ENCODE data around the gene RMND5B. TPM values are rescaled to one million over a fixed set of nuclear protein-coding genes. Genes with fewer than 3 reads are reported as not detected.
A peak's percentile ranks its signal among the peaks of the same experiment; 100 is the strongest.

The RMND5B gene
- total and polyA plus RNA-seq, 2 experiments from 2014 or later = 27.2 to 42.2 TPM

DNA sequence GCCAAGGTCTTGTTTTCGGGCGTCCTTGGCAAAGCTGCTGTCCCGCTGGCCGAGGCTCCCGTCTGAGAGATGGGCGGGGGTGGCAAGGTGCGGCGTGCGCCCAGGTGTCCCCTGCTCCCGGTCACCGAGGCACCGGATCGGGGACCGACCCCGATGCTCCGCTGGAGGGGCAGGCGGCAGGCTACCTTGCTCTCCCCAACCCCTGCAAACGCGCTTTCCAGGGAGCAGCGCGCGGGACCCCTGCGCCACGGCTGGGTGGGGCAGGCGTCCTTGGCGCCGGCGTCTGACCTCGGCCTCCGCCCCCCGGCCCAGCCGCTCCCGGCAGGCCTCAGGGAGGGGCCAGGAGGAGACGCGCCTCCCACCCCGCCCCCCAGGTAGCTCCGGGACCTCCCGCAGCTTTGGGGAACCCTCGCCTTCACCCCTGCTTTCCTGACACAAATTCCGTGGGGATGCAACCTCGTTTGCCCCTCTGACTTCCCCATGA lies 16.9 kb upstream of the RMND5B start:
- TF ChIP-seq, protein P1, sequence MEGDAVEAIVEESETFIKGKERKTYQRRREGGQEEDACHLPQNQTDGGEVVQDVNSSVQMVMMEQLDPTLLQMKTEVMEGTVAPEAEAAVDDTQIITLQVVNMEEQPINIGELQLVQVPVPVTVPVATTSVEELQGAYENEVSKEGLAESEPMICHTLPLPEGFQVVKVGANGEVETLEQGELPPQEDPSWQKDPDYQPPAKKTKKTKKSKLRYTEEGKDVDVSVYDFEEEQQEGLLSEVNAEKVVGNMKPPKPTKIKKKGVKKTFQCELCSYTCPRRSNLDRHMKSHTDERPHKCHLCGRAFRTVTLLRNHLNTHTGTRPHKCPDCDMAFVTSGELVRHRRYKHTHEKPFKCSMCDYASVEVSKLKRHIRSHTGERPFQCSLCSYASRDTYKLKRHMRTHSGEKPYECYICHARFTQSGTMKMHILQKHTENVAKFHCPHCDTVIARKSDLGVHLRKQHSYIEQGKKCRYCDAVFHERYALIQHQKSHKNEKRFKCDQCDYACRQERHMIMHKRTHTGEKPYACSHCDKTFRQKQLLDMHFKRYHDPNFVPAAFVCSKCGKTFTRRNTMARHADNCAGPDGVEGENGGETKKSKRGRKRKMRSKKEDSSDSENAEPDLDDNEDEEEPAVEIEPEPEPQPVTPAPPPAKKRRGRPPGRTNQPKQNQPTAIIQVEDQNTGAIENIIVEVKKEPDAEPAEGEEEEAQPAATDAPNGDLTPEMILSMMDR (IDR thresholded peaks at IDR 0.05; ENCODE audit: poor library complexity) = no peak
- TF ChIP-seq EZH2phosphoT487 (IDR thresholded peaks at IDR 0.05; ENCODE audit: low read depth, severe bottlenecking, unreplicated experiment) (no peak), EZH2 (IDR thresholded peaks at IDR 0.05; ENCODE audit: borderline replicate concordance) (peak; percentile 35)
- Histone ChIP-seq H3K27ac (no peak overlapping the region), H3K4me2 (peak overlapping the region; percentile 99), H3K27me3 (peaks cover 16% of the 10 kb centered on the region), H3K9me2 (replicated peaks; ENCODE audit: insufficient read depth) (no peaks in the 10 kb centered on the region), H3K79me2 (no peaks in the 10 kb centered on the region), H4K20me1 (ENCODE audit: insufficient read depth, poor library complexity, severe bottlenecking) (no peaks in the 10 kb centered on the region), H3K4me3 (peak overlapping the region; percentile 63), H3K9me3 (ENCODE audit: low read depth) (no peaks in the 10 kb centered on the region), H3K4me1 (ENCODE audit: insufficient read depth) (peaks cover 29% of the 10 kb centered on the region), H2AFZ (peak overlapping the region; percentile 63), H3K36me3 (replicated peaks; ENCODE audit: insufficient read depth, low read depth) (no peaks in the 10 kb centered on the region)
- 1% methylated on average over 26 of the region's 41 CpGs for WGBS (ENCODE audit: low lambda C conversion rate, missing lambda C conversion rate)
- no peak for DNase-seq (ENCODE audit: low spot score)

DNA sequence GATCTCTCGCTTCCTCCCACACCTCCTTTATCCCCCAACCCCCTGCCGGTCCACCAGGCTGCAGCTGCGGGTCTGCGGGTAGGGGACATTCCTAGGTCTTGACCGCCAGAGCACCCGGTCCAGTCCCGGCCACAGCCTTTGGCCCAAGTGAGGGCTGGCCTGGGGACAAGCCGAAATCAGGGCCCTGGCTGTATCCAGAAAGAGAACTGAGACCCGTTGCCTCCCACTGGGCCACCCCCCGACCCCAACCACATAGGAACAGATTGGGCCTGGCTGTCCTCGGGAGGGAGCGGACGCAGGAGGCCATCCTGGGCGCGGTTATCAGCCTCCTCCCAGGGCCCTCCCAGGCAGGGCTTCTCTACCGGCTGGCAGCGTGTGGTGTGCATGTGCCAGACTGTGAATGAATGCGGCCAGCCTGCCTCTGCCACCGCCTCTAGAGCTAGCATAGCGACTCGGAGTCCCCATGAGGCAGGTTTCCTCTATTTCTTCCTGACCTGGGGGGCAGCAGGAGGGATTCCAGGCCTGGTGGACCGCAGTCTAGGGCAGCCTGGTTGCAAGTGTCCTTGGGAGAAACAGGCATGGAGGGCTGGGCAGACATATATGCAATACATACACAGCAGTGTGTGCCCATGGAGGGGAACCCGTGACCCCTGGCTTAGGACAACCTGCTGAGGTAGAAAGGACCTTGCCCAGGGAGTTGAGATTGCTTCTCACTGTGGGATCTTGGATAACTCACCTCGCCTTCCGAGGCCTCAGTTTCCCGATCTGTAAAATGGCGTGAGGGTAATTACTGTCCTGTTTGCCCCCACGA lies 16.3 kb upstream of the RMND5B start:
- DNase-seq (ENCODE audit: low spot score) = no peak
- no peaks in the 10 kb centered on the region for H3K9me2 ChIP-seq (replicated peaks; ENCODE audit: insufficient read depth)
- no peaks in the 10 kb centered on the region for H4K20me1 ChIP-seq (ENCODE audit: insufficient read depth, poor library complexity, severe bottlenecking)
- no peak overlapping the region for H3K27ac ChIP-seq
- TF ChIP-seq, protein P1 (IDR thresholded peaks at IDR 0.05; ENCODE audit: poor library complexity) = no peak
- TF ChIP-seq EZH2 (IDR thresholded peaks at IDR 0.05; ENCODE audit: borderline replicate concordance) = no peak
- no peak for TF ChIP-seq EZH2phosphoT487 (IDR thresholded peaks at IDR 0.05; ENCODE audit: low read depth, severe bottlenecking, unreplicated experiment)
- no peaks in the 10 kb centered on the region for H3K9me3 ChIP-seq (ENCODE audit: low read depth)
- H3K4me3 ChIP-seq = peak overlapping the region; percentile 63
- H2AFZ ChIP-seq = peak overlapping the region; percentile 63
- peaks cover 29% of the 10 kb centered on the region for H3K4me1 ChIP-seq (ENCODE audit: insufficient read depth)
- WGBS (ENCODE audit: low lambda C conversion rate, missing lambda C conversion rate) = 22% methylated on average over 27 of the region's 28 CpGs
- no peaks in the 10 kb centered on the region for H3K36me3 ChIP-seq (replicated peaks; ENCODE audit: insufficient read depth, low read depth)
- H3K79me2 ChIP-seq = no peaks in the 10 kb centered on the region
- peaks cover 16% of the 10 kb centered on the region for H3K27me3 ChIP-seq
- H3K4me2 ChIP-seq = peak overlapping the region; percentile 99

DNA sequence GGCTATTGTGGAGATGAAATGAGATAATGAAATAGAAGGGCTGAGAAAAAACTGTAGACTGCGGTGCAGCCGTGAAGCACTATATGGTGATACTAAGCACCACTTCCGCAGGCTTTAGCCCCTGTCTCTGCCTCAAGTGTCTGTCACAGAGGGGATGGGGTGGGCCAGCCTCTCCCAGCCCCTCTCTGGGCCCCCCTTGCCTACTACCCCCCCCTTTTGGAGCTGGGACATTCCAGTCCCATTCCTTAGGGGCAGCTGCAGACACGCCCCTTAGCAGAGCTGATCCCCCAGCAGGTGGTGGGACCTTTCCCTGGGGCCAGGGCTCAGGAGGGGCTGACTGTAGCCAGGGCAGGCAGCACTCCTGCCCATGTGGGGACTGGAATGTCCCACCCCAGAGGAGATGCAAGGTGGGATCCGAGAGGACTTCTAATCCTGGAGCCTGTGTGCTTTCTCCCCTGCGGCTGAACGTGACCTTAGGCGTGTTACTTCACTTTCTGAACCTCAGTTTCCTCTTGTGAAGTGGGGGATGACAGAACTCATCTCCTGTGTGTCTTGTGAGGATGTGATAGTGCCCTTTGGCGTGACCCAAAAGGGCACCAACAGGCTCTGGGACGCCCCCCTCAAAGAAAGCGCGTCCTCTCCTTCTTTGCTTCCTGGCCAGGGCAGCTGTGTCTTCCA lies 15.5 kb upstream of the RMND5B start:
- Histone ChIP-seq H3K27me3 (peaks cover 16% of the 10 kb centered on the region), H3K79me2 (no peaks in the 10 kb centered on the region), H3K4me2 (peak overlapping the region; percentile 99), H3K9me3 (ENCODE audit: low read depth) (no peaks in the 10 kb centered on the region), H3K9me2 (replicated peaks; ENCODE audit: insufficient read depth) (no peaks in the 10 kb centered on the region), H3K4me1 (ENCODE audit: insufficient read depth) (peaks cover 29% of the 10 kb centered on the region), H3K27ac (no peak overlapping the region), H2AFZ (no peak overlapping the region), H4K20me1 (ENCODE audit: insufficient read depth, poor library complexity, severe bottlenecking) (no peaks in the 10 kb centered on the region), H3K36me3 (replicated peaks; ENCODE audit: insufficient read depth, low read depth) (no peaks in the 10 kb centered on the region), H3K4me3 (no peak overlapping the region)
- 49% methylated on average over 12 of the region's 12 CpGs for WGBS (ENCODE audit: low lambda C conversion rate, missing lambda C conversion rate)
- DNase-seq (ENCODE audit: low spot score) = no peak
- TF ChIP-seq, protein P1 (IDR thresholded peaks at IDR 0.05; ENCODE audit: poor library complexity) = no peak
- TF ChIP-seq EZH2phosphoT487 (IDR thresholded peaks at IDR 0.05; ENCODE audit: low read depth, severe bottlenecking, unreplicated experiment) (no peak), EZH2 (IDR thresholded peaks at IDR 0.05; ENCODE audit: borderline replicate concordance) (no peak)

Measured in hepatocyte (in vitro differentiated cells).